ENCODE data around the gene VPS8.

DNA sequence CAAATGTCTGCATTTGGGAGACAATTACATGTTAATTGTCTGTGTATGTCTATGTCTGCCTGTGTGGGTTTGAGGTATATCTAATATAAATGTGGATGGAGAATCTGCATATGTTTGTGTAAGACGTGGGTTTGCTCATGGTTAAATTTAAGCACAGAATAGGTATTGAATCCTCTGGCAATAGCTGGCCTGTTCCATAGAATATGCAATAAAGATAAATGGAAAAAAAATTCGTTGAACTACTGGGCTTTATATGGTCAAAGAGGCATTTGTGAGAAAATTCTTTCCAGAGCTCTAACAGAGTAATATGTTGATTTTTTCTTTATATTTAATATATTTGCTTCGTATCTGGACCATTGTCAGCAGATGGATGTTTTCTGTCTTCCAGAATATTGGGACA, 1.4 kb downstream of the VPS8 start:
- TF ChIP-seq, protein P1, sequence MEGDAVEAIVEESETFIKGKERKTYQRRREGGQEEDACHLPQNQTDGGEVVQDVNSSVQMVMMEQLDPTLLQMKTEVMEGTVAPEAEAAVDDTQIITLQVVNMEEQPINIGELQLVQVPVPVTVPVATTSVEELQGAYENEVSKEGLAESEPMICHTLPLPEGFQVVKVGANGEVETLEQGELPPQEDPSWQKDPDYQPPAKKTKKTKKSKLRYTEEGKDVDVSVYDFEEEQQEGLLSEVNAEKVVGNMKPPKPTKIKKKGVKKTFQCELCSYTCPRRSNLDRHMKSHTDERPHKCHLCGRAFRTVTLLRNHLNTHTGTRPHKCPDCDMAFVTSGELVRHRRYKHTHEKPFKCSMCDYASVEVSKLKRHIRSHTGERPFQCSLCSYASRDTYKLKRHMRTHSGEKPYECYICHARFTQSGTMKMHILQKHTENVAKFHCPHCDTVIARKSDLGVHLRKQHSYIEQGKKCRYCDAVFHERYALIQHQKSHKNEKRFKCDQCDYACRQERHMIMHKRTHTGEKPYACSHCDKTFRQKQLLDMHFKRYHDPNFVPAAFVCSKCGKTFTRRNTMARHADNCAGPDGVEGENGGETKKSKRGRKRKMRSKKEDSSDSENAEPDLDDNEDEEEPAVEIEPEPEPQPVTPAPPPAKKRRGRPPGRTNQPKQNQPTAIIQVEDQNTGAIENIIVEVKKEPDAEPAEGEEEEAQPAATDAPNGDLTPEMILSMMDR (IDR thresholded peaks at IDR 0.05), result no peak
- no peak for TF ChIP-seq POLR2A (IDR thresholded peaks at IDR 0.05)

All from heart left ventricle (tissue), 13 donors.